GM12878 (cell line): Measurements from ENCODE around the gene KLF18. TPM values are rescaled to one million over a fixed set of nuclear protein-coding genes. Genes with fewer than 3 reads are reported as not detected.

Source experiments
- ATAC-seq: fragments of 200-7000 bp; cut with Tn5 transposase; 3 replicates; pipeline ENCODE4 v1.9.1; 2020; ENCODE audit warnings: mild to moderate bottlenecking, moderate library complexity
- BruUV-seq: library from RNA; stranded (reverse); fragments of 400-500 nt; replicated peaks from 2 replicates; lab custom pipeline; 2021; lab: Mats Ljungman, UMichigan
- CTCF ChIA-PET: fragments of 300-600 bp; sonication (Branson Sonifier 250); formaldehyde crosslinking; extraction: SDS; loops from one replicate; lab custom pipeline; 2021; ENCODE audit warnings: inconsistent platforms; lab: Yijun Ruan, JAX
- POLR2A ChIA-PET: fragments of 350-600 bp; formaldehyde crosslinking; extraction: SDS; loops from one replicate; lab custom pipeline; 2021; ENCODE audit warnings: inconsistent platforms; lab: Charles Lee
- RAD21 ChIA-PET: fragments of 300-600 bp; sonication (Branson Sonifier 250); formaldehyde crosslinking; loops from one replicate; lab custom pipeline; 2023; ENCODE audit warnings: antibody characterized with exemption; ENCODE audit not compliant: unreplicated experiment; lab: Charles Lee
- SMC1A ChIA-PET: fragments of 300-600 bp; sonication (Branson Sonifier 250); formaldehyde crosslinking; loops from one replicate; lab custom pipeline; 2023; ENCODE audit not compliant: unreplicated experiment, uncharacterized antibody; lab: Charles Lee
- DNase-seq: peaks from one replicate; pipeline ENCODE4 v3.0.0-alpha.2; 2011; ENCODE audit warnings: low read depth, low spot score
- FAIRE-seq: peaks from 3 replicates; lab custom pipeline; 2011; peaks lifted over from hg19 to GRCh38; lab: Jason Lieb, UNC
- H2AFZ ChIP-seq: 2 replicates; pipeline ENCODE4 v1.6.0; 2011; ENCODE audit warnings: low read depth, low read length, control low read depth; ENCODE audit not compliant: control insufficient read depth
- H3K27ac ChIP-seq: 2 replicates; pipeline ENCODE4 v1.5.1; 2011; ENCODE audit warnings: control low read depth; ENCODE audit not compliant: control insufficient read depth, insufficient read depth
- H3K27me3 ChIP-seq, 2 experiments: replicated peaks in 1 of 2; 2 replicates each; pipeline versions ENCODE4 v1.6.0 to v1.6.1; 2011; ENCODE audit warnings: low read length in 1 of 2; ENCODE audit not compliant: control insufficient read depth in 2 of 2, insufficient read depth in 2 of 2
- H3K36me3 ChIP-seq, 2 experiments: 2 replicates each; pipeline ENCODE4 v1.5.1; 2011; ENCODE audit warnings: low read length in 1 of 2; ENCODE audit not compliant: control insufficient read depth in 2 of 2, insufficient read depth in 2 of 2
- H3K4me1 ChIP-seq: 2 replicates; pipeline ENCODE4 v1.6.1; 2011; ENCODE audit warnings: mild to moderate bottlenecking, low read length, moderate library complexity, mixed read lengths; ENCODE audit not compliant: control insufficient read depth, insufficient read depth
- H3K4me2 ChIP-seq: 2 replicates; pipeline ENCODE4 v1.6.0; 2011; ENCODE audit warnings: control low read depth; ENCODE audit not compliant: control insufficient read depth, insufficient read depth
- H3K4me3 ChIP-seq: fragments of 200-600 bp; sonication (generic); 2 replicates; pipeline ENCODE4 v1.5.1; 2016
- H3K79me2 ChIP-seq: 2 replicates; pipeline ENCODE4 v1.6.0; 2011; ENCODE audit warnings: low read length; ENCODE audit not compliant: control insufficient read depth, insufficient read depth
- H3K9ac ChIP-seq: 2 replicates; pipeline ENCODE4 v1.8.0; 2011; ENCODE audit warnings: low read length, control low read depth, mixed read lengths; ENCODE audit not compliant: control insufficient read depth, insufficient read depth
- H3K9me3 ChIP-seq: replicated peaks from 3 replicates; pipeline ENCODE4 v1.5.1; 2011; ENCODE audit warnings: mild to moderate bottlenecking, low read length; ENCODE audit not compliant: control insufficient read depth, insufficient read depth
- H4K20me1 ChIP-seq: 2 replicates; pipeline ENCODE4 v1.6.0; 2011; ENCODE audit not compliant: control insufficient read depth, insufficient read depth
- ESRRA ChIP-seq: IDR thresholded peaks from 2 replicates; pipeline ENCODE4 v1.6.1; 2012; ENCODE audit warnings: mild to moderate bottlenecking, low read length, improper control_type of control experiment
- FOXK2 ChIP-seq: fragments of 450-650 bp; IDR thresholded peaks from 2 replicates; pipeline ENCODE4 v1.6.1; 2017; ENCODE audit warnings: mild to moderate bottlenecking, moderate library complexity
- JUND ChIP-seq: IDR thresholded peaks from 2 replicates; pipeline ENCODE4 v1.6.1; 2012; ENCODE audit warnings: low read depth, mild to moderate bottlenecking, low read length, improper control_type of control experiment, moderate library complexity
- PML ChIP-seq: IDR thresholded peaks from 2 replicates; pipeline ENCODE4 v1.6.1; 2012; ENCODE audit warnings: low read length, inconsistent platforms
- POLR2AphosphoS5 ChIP-seq: IDR thresholded peaks from 2 replicates; pipeline ENCODE4 v1.6.1; 2011; ENCODE audit warnings: mild to moderate bottlenecking, low read length, inconsistent platforms
- RAD51 ChIP-seq: fragments of 450-650 bp; IDR thresholded peaks from 2 replicates; pipeline ENCODE4 v1.6.1; 2016; ENCODE audit warnings: moderate library complexity, mild to moderate bottlenecking, inconsistent platforms
- SMC3 ChIP-seq: IDR thresholded peaks from 2 replicates; pipeline ENCODE4 v1.6.1; 2011; ENCODE audit warnings: low read length, improper control_type of control experiment, borderline replicate concordance
- SPI1 ChIP-seq: IDR thresholded peaks from 2 replicates; pipeline ENCODE4 v1.6.1; 2011; ENCODE audit warnings: low read depth, mild to moderate bottlenecking, low read length, moderate library complexity, borderline replicate concordance; ENCODE audit not compliant: insufficient read depth
- TBL1XR1 ChIP-seq: IDR thresholded peaks from 2 replicates; pipeline ENCODE4 v1.6.1; 2012; ENCODE audit warnings: low read depth, low read length, improper control_type of control experiment
- TCF7 ChIP-seq: IDR thresholded peaks from 2 replicates; pipeline ENCODE4 v1.6.1; 2014; ENCODE audit warnings: antibody characterized with exemption, borderline replicate concordance
- ZNF592 ChIP-seq: fragments of 450-650 bp; IDR thresholded peaks from 2 replicates; pipeline ENCODE4 v1.6.1; 2017; ENCODE audit warnings: mild to moderate bottlenecking, moderate library complexity
- WGBS: methylation state at CpG from one replicate; pipeline ENCODE4 v1.1.6; 2016; ENCODE audit warnings: low lambda C conversion rate; ENCODE audit not compliant: insufficient replicate concordance, insufficient coverage; ENCODE audit errors: missing lambda C conversion rate; 5-methylcytosine and 5-hydroxymethylcytosine counted together
- in situ Hi-C: fragments of 300-500 bp; cut with MboI; formaldehyde crosslinking; loops from 9 replicates; pipeline ENCODE4 v1.14.3; 2018; ENCODE audit warnings: mixed read lengths
- intact Hi-C: fragments of 100-400 bp; cut with micrococcal nuclease; formaldehyde crosslinking; loops from one replicate; pipeline ENCODE4 v1.14.2; 2022; ENCODE audit not compliant: unreplicated experiment
- polyA plus RNA-seq, 11 experiments: library from polyadenylated mRNA; depleted of rRNA in 4 of 11; unstranded in 6 of 11; stranded (reverse) in 5 of 11; fragments of >200 nt; fragmentation: Nextera tagmentation in 4 of 11; fragmentation: Illumina TruSeq in 1 of 11; extraction: Ambion mirVana in 4 of 11; extraction: Trizol in 1 of 11; gene quantifications; 1 replicate in 1 of 11; 2 replicates in 10 of 11; pipeline versions ENCODE4 v1.2.1 to v1.2.3, GENCODE V29; 2011 to 2016; ENCODE audit warnings: inconsistent platforms in 2 of 11, missing spikeins in 2 of 11, low read depth in 1 of 11
- total RNA-seq, 4 experiments: library from RNA; depleted of rRNA in 3 of 4; stranded (reverse); fragments of >200 nt in 3 of 4; fragmentation: Illumina TruSeq in 1 of 4; extraction: Trizol in 1 of 4; gene quantifications; 2 replicates each; pipeline versions ENCODE4 v1.2.1 to v1.2.3, GENCODE V29; 2013 to 2021
- TF ChIP-seq, protein P1 (sequence below): fragments of 450-650 bp; IDR thresholded peaks from 2 replicates; pipeline ENCODE4 v1.6.1; 2017; ENCODE audit warnings: mild to moderate bottlenecking, low read depth, inconsistent platforms; ENCODE audit not compliant: poor library complexity, severe bottlenecking

KLF18 gene
- total and polyA plus RNA-seq, 10 of the 15 experiments (the other 5 are each of a cell fraction or from before 2014, with no cell fraction given) = not detected

DNA sequence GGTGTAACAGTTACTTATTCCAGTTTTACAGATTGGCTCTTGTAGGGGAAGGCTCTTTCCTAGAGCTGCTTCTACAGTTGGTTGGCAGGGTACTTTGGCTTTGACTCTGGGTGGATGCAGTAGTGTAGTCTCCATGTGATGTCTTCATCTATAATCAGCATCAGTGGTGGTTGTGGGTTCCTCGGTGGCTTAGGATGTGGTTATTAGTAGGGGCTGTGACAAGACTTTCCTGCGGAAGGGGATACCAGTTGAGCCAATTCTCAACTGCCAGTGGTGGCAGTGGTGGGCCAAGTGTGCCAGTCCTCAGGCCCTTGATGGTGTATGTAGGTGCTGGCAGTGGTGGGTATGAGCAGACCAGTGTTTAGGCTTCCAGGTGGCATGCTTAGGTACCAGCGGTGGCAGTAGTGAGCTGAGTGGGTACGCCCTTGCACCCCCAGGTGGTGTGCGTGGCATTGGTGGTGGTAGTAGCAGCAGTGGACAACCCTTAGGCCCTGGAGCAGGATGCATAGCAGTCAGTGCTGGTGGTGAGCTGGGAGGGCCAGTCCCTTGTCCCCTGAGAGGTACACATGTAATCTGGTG is 27.2 kb upstream of the KLF18 start:
- H3K79me2 ChIP-seq = no peaks in the 10 kb centered on the region
- in situ Hi-C loops (no loop called here), intact Hi-C loops (no loop called here)
- peaks cover 0 to 2% of the 10 kb centered on the region in 2 experiments; a peak in 1 of 4 replicates for H3K27me3 ChIP-seq
- H3K36me3 ChIP-seq = no peaks in the 10 kb centered on the region
- DNase-seq (no peak), ATAC-seq (no peak; the same call in 2 of the 3 replicates), FAIRE-seq (no peak)
- H3K27ac ChIP-seq = no peak overlapping the region
- no peaks in the 10 kb centered on the region for H3K4me1 ChIP-seq
- CTCF ChIA-PET = interaction anchor here (0.7 kb wide), 1 partner anchor 115 kb away, joined by 3 read pairs; no protein-coding TSS in a partner anchor
- RAD21 ChIA-PET = interaction anchor here (1.2 kb wide), 1 partner anchor 32 kb away, joined by 3 read pairs; no protein-coding TSS in a partner anchor
- POLR2A ChIA-PET = no interaction called here
- no peak overlapping the region for H3K4me2 ChIP-seq
- no peaks in the 10 kb centered on the region; the same call in 2 of the 3 replicates for H3K9me3 ChIP-seq
- H3K9ac ChIP-seq = no peak overlapping the region
- H2AFZ ChIP-seq = no peak overlapping the region
- SMC1A ChIA-PET = no interaction called here
- 46% methylated on average over 5 of the region's 5 CpGs for WGBS
- BruUV-seq = no TSS peak
- no peaks in the 10 kb centered on the region for H4K20me1 ChIP-seq
- TF ChIP-seq RAD51 (no peak), PML (no peak), SMC3 (no peak), ESRRA (no peak), SPI1 (no peak), JUND (no peak), TCF7 (no peak), TBL1XR1 (no peak), POLR2AphosphoS5 (no peak), ZNF592 (no peak), FOXK2 (no peak)
- TF ChIP-seq, protein P1, sequence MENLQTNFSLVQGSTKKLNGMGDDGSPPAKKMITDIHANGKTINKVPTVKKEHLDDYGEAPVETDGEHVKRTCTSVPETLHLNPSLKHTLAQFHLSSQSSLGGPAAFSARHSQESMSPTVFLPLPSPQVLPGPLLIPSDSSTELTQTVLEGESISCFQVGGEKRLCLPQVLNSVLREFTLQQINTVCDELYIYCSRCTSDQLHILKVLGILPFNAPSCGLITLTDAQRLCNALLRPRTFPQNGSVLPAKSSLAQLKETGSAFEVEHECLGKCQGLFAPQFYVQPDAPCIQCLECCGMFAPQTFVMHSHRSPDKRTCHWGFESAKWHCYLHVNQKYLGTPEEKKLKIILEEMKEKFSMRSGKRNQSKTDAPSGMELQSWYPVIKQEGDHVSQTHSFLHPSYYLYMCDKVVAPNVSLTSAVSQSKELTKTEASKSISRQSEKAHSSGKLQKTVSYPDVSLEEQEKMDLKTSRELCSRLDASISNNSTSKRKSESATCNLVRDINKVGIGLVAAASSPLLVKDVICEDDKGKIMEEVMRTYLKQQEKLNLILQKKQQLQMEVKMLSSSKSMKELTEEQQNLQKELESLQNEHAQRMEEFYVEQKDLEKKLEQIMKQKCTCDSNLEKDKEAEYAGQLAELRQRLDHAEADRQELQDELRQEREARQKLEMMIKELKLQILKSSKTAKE = no peak
- no peak overlapping the region for H3K4me3 ChIP-seq
